A549 (cell line): Measurements from ENCODE around the gene MUC5AC.
A peak's percentile ranks its signal among the peaks of the same experiment; 100 is the strongest.

Source experiments
- CEBPB ChIP-seq, 2 experiments: fragments of >200 bp in 1 of 2; sonication (Bioruptor Twin) in 1 of 2; formaldehyde crosslinking in 1 of 2; IDR thresholded peaks; 2 replicates each; pipeline ENCODE4 v1.6.1; 2012 to 2016
- MYC ChIP-seq: IDR thresholded peaks from 2 replicates; pipeline ENCODE4 v1.6.1; 2012; ENCODE audit warnings: mild to moderate bottlenecking, inconsistent platforms, low read length, improper control_type of control experiment, borderline replicate concordance
- RFX5 ChIP-seq: fragments of 450-650 bp; IDR thresholded peaks from 2 replicates; pipeline ENCODE4 v1.7.1; 2014; ENCODE audit warnings: antibody characterized with exemption, mild to moderate bottlenecking, moderate library complexity
- USF2 ChIP-seq: fragments of 450-650 bp; IDR thresholded peaks from 2 replicates; pipeline ENCODE4 v1.6.1; 2014; ENCODE audit warnings: antibody characterized with exemption

- TF ChIP-seq CEBPB (IDR thresholded peaks at IDR 0.05): peak in 1 of 2 experiments; percentile 54; a peak in 1 of 4 replicates
- TF ChIP-seq RFX5: no peak
- peak; percentile 48; the same call in 1 of the 2 replicates for TF ChIP-seq MYC
- peak; percentile 33; the same call in 1 of the 2 replicates for TF ChIP-seq USF2
These were observed 3.7 kb upstream of the MUC5AC start for GRCh38 chr11:1153951-1154493.
